HepG2 (cell line): ENCODE measurements around the gene PLOD3. TPM values are rescaled to one million over a fixed set of nuclear protein-coding genes. Genes with fewer than 3 reads are reported as not detected.

Source experiments
- CSRNP1 ChIP-seq: sonication (generic); formaldehyde crosslinking; IDR thresholded peaks from 2 replicates; pipeline ENCODE4 v1.8.1; 2023; ENCODE audit warnings: mild to moderate bottlenecking, missing genetic modification reagents
- CSRNP2 ChIP-seq: sonication (generic); formaldehyde crosslinking; conservative IDR thresholded peaks from 2 replicates; pipeline ENCODE4 v1.8.0; 2022; ENCODE audit warnings: low read depth, missing genetic modification reagents
- DPF2 ChIP-seq: sonication (generic); formaldehyde crosslinking; IDR thresholded peaks from 2 replicates; pipeline ENCODE4 v1.4.0; 2020; ENCODE audit warnings: mild to moderate bottlenecking, low read depth, missing genetic modification reagents, borderline replicate concordance
- EZH2 ChIP-seq: conservative IDR thresholded peaks from 2 replicates; pipeline ENCODE4 v1.6.1; 2012; ENCODE audit warnings: mild to moderate bottlenecking, low read depth, low read length, moderate library complexity
- GLMP ChIP-seq: sonication (generic); formaldehyde crosslinking; IDR thresholded peaks from 2 replicates; pipeline ENCODE4 v1.9.0; 2021; ENCODE audit warnings: missing genetic modification reagents, mild to moderate bottlenecking, borderline replicate concordance
- IKZF4 ChIP-seq: sonication (generic); formaldehyde crosslinking; IDR thresholded peaks from 2 replicates; pipeline ENCODE4 v1.5.1; 2020; ENCODE audit warnings: borderline replicate concordance, mild to moderate bottlenecking, low read depth, missing genetic modification reagents; ENCODE audit errors: not compliant biosample characterization
- JUNB ChIP-seq: sonication (generic); formaldehyde crosslinking; IDR thresholded peaks from 2 replicates; pipeline ENCODE4 v1.8.0; 2022; ENCODE audit warnings: missing genetic modification reagents, mild to moderate bottlenecking, borderline replicate concordance
- KAT8 ChIP-seq: IDR thresholded peaks from 2 replicates; pipeline ENCODE4 v1.6.1; 2016; ENCODE audit warnings: missing genetic modification reagents, missing compliant biosample characterization
- MAF1 ChIP-seq: sonication (generic); formaldehyde crosslinking; IDR thresholded peaks from 2 replicates; pipeline ENCODE4 v1.5.0; 2020; ENCODE audit warnings: missing genetic modification reagents, borderline replicate concordance
- MAFF ChIP-seq: IDR thresholded peaks from 2 replicates; pipeline ENCODE4 v1.6.1; 2011; ENCODE audit warnings: low read depth, low read length, improper control_type of control experiment
- MIER2 ChIP-seq: IDR thresholded peaks from 2 replicates; pipeline ENCODE4 v1.6.1; 2016; ENCODE audit warnings: missing biosample characterization, missing genetic modification reagents
- PATZ1 ChIP-seq: sonication (generic); formaldehyde crosslinking; IDR thresholded peaks from 2 replicates; pipeline ENCODE4 v1.4.0; 2020; ENCODE audit warnings: missing genetic modification reagents
- REPIN1 ChIP-seq: sonication (generic); formaldehyde crosslinking; IDR thresholded peaks from 2 replicates; pipeline ENCODE4 v1.8.0; 2022; ENCODE audit warnings: missing genetic modification reagents, low read depth, mild to moderate bottlenecking, borderline replicate concordance
- SETDB1 ChIP-seq: sonication (generic); formaldehyde crosslinking; IDR thresholded peaks from 2 replicates; pipeline ENCODE4 v1.5.1; 2020; ENCODE audit warnings: missing genetic modification reagents, mild to moderate bottlenecking, borderline replicate concordance
- SNRNP70 ChIP-seq: fragments of 200-400 bp; formaldehyde crosslinking; IDR thresholded peaks from 2 replicates; pipeline ENCODE4 v1.6.1; 2017; ENCODE audit warnings: mild to moderate bottlenecking, low read depth, low read length, moderate library complexity
- SOX6 ChIP-seq, 2 experiments: fragments of 450-650 bp in 1 of 2; sonication (generic) in 1 of 2; formaldehyde crosslinking in 1 of 2; IDR thresholded peaks; 2 replicates each; pipeline versions ENCODE4 v1.4.0 to v1.6.1; 2017 to 2020; ENCODE audit warnings: antibody characterized with exemption in 1 of 2, mild to moderate bottlenecking in 1 of 2, missing genetic modification reagents in 1 of 2
- TSC22D2 ChIP-seq: sonication (generic); formaldehyde crosslinking; IDR thresholded peaks from 2 replicates; pipeline ENCODE4 v1.5.1; 2020; ENCODE audit warnings: missing genetic modification reagents, mild to moderate bottlenecking, borderline replicate concordance
- ZNF235 ChIP-seq: sonication (generic); formaldehyde crosslinking; IDR thresholded peaks from 2 replicates; pipeline ENCODE4 v1.8.1; 2023; ENCODE audit warnings: mild to moderate bottlenecking, missing genetic modification reagents, borderline replicate concordance
- ZNF615 ChIP-seq: sonication (generic); formaldehyde crosslinking; IDR thresholded peaks from 2 replicates; pipeline ENCODE4 v1.5.0; 2020; ENCODE audit warnings: mild to moderate bottlenecking, missing genetic modification reagents, borderline replicate concordance
- ZSCAN20 ChIP-seq: sonication (generic); formaldehyde crosslinking; IDR thresholded peaks from 2 replicates; pipeline ENCODE4 v1.4.0; 2020; ENCODE audit warnings: missing genetic modification reagents, mild to moderate bottlenecking, borderline replicate concordance
- polyA plus RNA-seq, 8 experiments: library from polyadenylated mRNA; depleted of rRNA in 3 of 8; stranded (reverse) in 7 of 8; unstranded in 1 of 8; fragments of >200 nt; fragmentation: Illumina TruSeq in 4 of 8; extraction: Trizol in 4 of 8; gene quantifications; 2 replicates each; pipeline versions ENCODE4 v1.2.1 to v1.2.3, GENCODE V29; 2011 to 2016; ENCODE audit warnings: low read depth in 4 of 8, missing spikeins in 1 of 8, mixed read lengths in 1 of 8; ENCODE audit not compliant: insufficient read depth in 1 of 8
- total RNA-seq, 5 experiments: library from RNA; depleted of rRNA; stranded (reverse); fragments of >200 nt; fragmentation: Illumina TruSeq; extraction: Trizol; gene quantifications; 2 replicates each; pipeline ENCODE4 v1.2.3, GENCODE V29; 2016; ENCODE audit warnings: low read depth in 1 of 5

Gene PLOD3
- total and polyA plus RNA-seq, 2 of the 13 experiments (the other 11 are each of a cell fraction or from before 2014, with no cell fraction given), result 65.8 to 67.4 TPM

- TF ChIP-seq SNRNP70 (no peak), REPIN1 (CRISPR knock-in tag) (no peak), MIER2 (CRISPR knock-in tag) (no peak), GLMP (no peak), ZNF615 (CRISPR knock-in tag) (no peak), MAF1 (CRISPR knock-in tag) (no peak), KAT8 (CRISPR knock-in tag) (peak; percentile 23; the same call in 1 of the 2 replicates), CSRNP2 (CRISPR knock-in tag) (no peak), CSRNP1 (0 out of 2 replicates have a peak, but pooled peaks have one; percentile 47), JUNB (no peak), ZNF235 (CRISPR knock-in tag) (peak; percentile 75; the same call in 1 of the 2 replicates), IKZF4 (CRISPR knock-in tag) (no peak), TSC22D2 (CRISPR knock-in tag) (no peak), PATZ1 (CRISPR knock-in tag) (peak; percentile 84), SETDB1 (CRISPR knock-in tag) (no peak), DPF2 (CRISPR knock-in tag) (no peak), EZH2 (no peak), MAFF (no peak), SOX6 (IDR thresholded peaks at IDR 0.05) (no peak), SOX6 (CRISPR knock-in tag; IDR thresholded peaks at IDR 0.05) (peak; percentile 58), ZSCAN20 (CRISPR knock-in tag) (no peak)
These were observed 15.4 kb downstream of the PLOD3 start (continued) for GRCh38 chr7:101201695-101202602.
